NOMO-1 treated with dmso at 0.1 percent for 144 hours (cell line): Measurements from ENCODE around the gene ACBD6.

Source experiments
- DNase-seq: peaks from one replicate; lab custom pipeline; 2025; ENCODE audit not compliant: unreplicated experiment; lab: John Stamatoyannopoulos, UW

The ACBD6 gene

DNA sequence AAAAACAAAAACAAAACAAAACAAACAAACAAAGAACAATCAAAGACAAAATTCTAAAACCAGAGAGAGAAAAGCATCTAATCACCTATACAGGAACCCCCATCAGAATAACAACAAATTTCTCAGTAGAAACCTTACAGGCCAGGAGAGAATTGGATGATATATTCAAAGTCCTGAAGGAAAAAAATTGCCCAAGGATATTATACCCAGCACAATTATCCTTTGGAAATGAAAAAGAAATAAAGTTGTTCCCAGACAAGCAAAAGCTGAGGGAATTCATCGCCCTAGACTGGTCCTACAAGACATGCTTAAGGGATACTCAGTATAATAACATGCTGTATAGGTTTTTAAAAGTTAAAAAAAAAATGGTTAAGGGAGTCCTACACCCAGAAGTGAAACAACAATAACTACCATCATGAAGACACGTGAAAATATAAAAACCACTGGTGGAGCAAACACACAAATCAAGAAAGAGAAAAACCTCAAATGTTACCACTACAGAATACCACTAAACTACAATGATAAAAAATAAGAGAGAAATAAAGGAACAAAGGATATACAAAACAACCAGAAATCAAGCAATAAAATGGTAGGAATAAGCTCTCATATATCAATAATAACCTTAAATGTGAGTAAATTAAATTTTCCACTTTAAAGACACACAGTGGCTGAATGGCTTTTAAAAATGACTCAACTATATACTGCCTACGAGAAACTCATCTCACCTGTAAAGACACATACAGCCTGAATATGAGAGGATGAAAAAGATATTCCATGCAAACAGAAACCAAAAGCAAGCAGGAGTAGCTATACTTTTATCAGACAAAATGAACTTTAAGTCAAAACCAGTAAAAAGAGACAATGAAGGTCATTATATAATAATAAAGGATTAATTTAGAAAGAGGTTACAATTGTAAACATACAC is 121.9 kb downstream of the ACBD6 start:
- DNase-seq: no peak

DNA sequence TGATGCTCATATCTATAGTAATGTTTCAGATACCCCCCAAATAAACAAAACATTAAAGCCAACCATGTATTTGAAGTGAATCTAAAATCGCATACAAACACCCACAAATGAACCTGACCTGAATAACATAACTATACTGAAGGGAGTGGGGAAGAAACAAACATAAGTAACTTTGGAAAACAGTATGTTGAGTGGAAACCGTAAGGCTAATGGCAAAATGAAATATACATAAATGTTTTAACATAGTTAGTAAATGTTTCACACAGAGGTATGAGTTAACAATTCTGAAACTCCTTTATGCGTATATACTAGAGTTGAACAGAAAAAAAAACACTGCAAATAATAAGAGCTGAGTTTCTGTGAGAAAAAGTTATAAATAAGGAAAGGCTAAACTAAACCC is 125.6 kb downstream of the ACBD6 start:
- no peak for DNase-seq

DNA sequence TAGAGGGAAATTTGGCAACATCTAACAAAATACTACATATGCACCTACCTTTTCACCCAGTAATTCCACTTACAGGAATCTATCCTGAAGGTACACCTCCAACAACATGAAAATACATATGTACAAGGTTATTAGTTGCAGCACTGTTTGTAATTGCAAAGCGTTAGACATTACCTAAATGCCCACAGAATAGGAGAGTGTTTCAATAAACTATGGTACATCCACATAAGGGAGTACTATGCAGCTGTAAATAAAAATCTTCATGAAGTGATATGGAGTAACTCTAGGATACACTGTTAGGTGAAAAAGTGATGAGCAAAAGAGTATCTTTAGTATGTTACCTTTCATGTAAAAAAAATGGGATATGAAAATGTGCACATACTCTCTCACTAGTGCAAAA is 126.1 kb downstream of the ACBD6 start:
- no peak for DNase-seq

DNA sequence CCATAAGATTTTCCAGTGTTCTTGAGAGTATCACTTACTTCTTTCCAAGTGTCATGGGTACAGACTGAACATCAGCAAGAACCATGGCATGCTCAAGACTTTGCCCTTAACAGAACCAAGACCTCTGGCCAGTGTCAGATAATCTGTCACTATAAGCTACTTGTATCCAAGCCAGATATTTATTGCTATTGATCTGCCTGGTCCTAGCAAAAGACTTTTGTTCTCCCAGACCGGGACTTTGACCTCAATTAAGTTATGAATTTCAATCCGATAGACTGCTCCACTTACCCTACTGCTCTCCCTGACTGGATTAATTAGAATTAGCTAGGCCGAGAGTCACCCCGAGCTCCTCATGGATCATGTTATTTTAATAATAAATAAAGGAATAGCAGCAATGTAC is 129.6 kb downstream of the ACBD6 start:
- DNase-seq: no peak

DNA sequence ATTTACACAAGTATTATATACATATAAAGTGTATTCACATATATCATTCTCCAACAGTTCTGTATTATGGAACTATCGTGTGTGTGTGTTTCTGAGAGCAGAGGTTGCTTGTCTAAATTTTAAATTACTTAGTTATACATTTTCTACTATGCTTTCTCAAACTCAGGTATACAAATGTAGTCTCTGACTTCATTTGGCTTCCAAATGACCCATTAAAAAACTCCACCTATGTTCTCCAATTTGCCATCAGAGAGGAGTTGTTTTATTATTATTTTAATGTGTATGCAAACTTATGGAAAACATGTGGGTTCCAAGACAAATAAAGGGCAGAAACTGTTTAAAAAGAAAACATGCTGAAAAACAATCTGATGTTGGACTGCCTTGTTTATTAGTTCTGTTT is 131.8 kb downstream of the ACBD6 start:
- DNase-seq: no peak

DNA sequence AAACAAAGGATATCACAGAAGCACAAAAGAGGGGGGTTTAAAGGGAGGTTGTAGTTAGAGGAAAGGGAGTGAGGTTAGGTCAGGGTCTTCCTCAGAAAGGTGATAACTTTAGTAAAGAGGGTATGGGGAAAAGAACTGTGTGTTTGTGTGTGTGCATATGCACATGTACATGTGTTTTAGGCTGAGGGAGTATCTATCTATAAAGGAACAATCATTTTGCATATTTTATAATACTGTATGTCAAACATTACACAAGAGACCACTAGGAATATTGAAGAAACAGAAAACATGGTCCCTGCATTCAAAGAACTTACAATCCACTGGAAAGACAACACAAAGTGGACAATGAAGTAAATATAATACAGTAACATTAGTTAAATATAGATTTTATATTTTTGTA is 132.2 kb downstream of the ACBD6 start:
- DNase-seq: no peak

DNA sequence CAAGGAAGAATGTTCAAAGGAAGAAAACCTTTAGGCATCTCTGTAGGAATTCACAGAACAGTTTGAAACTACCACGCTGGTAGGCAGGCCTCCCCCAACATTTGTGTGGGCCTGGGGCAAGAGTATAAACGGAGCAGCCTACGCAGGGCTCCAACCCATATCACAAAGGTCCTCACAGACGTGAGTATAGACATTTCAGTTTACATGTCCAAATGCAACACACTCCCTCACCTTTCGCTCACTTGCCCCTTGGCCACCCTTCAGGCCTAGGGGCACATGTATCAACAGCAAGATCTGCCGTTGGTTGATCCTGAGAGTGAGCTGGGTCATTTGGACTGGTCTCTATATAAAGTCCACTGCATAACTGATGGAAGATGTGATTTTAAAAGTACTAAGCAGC is 133.3 kb downstream of the ACBD6 start:
- DNase-seq: no peak

DNA sequence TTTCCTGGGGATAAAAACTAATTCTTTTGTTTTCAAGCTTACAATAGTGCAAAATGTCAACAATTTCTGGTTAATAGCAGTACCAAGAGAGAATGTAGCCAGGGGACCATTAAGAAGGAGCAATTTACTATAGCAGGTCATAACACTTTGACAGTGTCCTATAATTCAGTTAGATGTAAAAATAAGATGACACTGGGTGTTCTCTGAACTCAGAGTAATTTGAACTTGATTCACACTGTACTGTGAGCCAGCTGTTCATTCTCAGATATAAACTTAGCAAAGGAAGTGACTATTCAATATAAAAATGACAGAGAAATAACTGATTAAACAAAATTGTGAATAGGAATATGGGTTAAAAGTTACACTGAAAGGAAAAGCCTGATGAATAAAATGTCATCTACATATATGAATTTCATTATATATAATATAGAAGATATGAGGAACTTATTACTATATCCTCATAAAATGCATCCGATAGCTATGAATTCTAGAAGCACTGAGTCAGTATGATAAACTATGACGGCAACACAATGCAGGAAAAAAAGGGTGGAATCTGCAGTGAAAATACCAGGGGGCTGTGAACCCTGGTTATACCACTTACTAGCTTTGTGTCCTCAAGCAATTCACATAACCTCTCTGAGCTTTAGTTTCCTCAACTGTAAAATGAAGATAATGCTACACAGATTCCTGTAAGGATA is 135.9 kb downstream of the ACBD6 start:
- no peak for DNase-seq

DNA sequence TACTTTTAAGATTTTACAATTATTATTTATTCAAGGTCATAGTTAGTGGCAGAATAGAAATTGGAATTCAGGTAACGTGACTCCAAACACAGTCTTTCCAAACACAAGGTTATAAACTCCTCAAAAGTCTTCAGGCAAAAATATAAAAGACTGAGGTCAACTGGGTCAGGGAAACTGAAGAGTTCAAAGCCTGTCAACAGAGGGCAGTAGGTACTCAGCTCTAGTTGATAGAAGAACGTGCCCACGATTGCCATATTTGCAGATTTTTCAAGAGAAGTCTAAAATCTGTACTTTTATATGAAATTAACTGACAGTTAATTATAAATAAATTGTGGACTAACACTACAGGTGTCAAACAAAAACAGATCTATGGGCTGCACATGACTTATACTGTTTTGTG is 137.3 kb downstream of the ACBD6 start:
- DNase-seq: peak; percentile 12

DNA sequence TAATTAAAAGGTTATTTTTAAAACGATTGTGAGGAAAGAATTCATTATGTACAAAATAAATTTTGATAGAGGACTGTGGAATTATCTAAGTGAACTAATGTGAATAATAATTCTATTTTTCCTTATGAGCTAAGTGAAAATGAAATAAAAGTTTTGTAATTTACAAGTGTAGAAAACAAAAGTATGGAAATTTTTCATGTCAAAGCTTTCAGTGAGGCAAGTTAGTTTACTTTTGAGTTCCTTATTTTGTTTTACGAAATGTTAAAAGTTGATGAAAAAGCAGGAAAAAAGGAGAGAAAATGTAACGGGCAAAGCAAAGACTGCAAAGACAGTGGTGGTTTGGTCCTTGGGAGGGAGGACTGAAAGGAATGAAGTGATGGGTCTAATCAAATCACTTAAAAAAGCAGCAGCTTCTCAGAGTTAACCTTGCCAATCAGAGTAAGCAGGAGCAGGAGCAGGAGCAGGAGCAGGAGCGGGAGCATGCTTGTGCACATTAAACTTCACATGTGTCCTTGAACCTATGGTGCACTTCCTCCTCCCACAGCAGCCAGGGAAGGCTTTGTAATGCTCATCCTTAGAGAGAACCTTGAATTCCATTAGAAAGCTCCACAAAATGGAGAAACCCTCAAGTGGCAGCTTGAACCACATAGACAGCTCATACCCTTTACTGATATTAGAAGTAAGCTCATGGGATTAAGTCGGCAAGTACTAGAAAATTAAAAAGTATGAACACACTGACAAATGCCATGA is 139.0 kb downstream of the ACBD6 start:
- no peak for DNase-seq

DNA sequence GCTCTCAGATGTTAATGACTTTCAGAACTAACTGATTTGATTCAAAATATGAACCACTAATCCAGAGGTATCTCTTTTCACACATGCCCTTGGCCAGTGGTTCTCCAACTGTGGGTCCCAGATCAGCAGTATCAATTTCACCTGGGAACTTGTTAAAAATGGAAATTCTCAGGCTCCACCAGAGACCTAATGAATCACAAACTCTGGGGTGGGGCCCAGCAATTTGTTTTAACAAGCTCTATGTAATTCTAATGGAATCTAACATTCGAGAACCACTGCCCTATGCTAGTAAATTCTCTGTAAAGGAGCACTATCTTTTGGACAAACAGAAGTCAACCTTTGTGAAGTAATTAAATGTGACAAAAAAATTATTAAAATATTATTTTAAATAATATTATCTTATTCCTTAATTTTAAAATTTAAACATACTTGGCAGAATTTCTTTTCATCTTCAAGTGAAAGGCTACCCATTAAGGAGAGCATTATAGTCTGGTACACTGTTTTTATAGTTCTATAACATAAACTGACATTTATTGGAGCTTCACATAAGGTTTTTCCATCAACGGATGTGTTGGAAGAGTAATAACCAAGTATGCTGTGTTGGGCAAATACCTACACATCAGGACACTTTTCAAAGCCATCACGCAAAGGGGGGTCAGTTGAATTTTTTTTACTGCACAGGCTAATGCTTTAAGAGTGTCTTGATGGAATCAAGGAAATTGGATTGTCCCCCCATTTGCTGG is 141.9 kb downstream of the ACBD6 start:
- no peak for DNase-seq

DNA sequence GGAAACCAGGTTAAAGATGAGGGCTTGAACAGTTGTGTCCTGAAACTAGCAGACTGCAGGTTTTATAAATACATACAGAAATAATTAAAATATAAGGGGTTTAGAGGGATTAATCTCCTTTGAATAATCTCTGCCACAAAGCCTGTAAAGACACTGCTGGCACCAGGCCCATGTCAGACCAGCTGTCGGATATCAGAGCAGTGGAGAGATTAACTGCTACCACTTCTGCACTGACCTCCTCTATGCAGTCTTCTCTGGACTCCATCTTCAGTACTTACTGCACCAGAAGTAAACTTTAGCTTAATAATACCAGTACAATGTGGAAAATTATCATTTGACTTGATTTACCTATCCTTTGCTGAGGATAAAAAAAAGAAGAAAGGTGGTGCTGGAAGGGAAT is 143.7 kb downstream of the ACBD6 start:
- no peak for DNase-seq

DNA sequence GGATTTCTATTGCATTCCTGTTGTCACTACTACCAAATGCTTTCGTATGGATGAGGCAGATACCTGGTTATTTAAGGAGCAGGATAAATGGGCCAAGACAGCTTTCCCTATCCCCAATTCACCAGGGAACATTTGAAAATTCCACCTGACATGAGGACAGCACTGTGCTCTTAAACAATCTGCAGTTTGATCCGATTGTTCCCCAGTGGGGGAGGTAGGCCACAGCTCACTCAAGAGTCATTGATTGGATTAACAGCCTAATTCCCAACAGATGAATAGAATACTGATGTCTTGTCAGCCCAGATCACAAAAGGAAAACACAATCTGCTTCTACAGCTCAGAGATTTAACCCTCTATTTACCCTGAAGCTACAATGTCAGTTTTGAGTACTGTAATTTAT is 148.4 kb downstream of the ACBD6 start:
- DNase-seq: no peak

DNA sequence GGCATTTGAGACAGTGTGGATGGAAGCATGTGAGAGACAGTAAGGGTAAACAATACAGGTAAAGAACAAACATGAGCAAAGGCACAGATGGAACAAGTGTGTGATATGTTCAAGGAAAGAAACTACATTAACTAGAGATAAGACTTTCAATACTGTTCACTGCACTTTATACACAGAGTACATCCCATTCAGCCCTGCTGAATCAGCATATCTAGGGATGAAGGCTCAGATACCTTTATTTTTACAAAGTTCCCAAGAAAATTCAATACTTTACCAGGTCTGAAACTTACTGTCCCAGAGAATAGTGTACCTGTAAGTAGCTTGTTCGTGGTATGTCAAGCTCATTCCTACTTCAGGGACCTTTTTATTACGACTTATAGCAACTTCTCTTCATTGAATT is 149.8 kb downstream of the ACBD6 start:
- DNase-seq: no peak

DNA sequence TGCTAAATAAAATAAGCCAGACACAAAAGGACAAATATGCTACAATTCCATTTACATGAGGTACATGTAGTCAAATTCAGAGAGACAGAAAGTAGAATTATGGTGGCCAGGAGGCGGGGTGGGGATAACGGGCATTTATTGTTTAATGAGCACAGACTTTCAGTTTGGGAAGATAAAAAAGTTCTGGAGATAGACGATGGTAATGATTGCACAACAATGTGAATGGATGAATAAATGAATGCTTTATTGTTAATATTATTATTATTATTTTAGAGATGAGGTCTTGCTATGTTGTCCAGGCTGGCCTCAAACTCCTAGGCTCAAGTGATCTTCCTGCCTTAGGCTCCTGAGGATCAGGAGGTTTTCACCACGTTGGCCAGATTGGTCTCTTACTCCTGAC is 150.4 kb downstream of the ACBD6 start:
- DNase-seq: no peak

DNA sequence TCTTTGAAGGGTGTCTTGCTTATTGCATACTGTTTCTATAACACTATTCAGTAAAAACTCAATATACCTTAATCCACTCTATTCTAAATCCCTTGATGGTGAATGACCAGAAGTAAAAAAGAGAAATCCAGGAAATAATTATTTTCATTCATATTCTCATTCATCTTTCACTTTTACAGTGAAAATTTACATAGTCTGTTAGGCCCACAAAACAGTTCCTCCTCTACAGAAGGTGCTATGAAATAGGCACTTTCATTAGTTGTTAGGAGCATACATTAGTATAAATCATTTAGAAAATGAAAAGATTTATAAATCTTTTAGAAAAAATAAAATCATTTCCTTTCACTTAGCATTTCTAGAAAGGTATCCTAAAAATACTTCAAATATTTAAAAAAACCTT is 157.2 kb downstream of the ACBD6 start:
- no peak for DNase-seq

DNA sequence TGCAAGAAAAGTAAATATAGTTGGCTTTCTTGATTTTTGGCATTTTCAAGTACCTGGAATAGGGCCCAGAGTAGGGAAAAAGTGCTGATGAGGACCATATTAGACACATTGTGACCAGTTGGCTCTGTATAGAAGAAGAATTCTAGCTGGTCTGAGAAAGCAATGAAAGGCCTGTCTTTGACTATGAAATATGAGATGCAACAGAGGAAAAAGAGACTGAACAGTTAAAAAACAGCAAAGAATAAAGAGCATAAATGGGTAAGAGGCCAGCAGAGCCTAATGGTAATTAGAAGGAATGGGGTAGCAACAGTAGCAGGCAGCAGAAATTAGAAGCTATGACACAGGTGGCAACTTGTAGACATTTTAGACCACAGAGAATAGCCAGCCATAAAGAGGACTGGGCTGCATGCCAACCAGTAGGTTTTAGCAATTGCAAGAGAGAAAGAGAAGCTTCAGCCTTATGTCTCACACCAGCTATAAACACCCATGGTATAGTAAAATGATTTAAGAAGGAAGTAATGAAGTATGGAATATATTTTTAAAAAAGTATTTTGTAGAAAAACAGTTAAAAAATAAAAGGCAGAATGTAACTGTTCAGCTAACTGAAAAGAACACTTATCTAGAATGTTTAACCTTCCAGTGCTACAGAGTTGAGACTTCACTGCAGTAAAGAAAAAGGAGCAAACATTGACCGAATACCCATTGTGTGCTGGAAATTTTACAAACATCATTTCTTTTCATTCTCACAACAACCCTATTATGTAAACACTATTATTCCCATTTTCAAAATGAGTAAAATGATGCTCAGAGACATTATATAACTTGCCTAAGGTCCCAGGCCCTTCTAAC is 158.2 kb downstream of the ACBD6 start:
- DNase-seq: peak; percentile 39

DNA sequence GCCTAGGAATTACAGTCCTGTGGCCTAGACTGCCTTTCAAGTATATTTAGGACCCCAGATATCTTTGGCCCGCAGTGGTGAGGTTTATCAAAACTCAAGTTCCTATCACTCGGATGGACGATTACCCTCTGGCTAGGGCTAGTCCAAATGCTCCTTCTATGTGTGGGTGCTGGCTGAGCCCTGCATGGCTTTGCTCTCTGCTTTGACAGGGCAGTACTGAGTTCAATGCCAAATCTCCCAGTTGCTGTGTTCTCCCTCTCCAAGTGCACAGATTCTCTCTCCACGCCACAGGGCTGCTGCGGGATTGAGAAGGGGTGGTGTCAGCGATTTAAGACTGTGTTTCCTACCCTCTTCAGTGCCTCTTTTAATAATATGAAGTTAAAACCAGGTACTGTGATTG is 175.3 kb downstream of the ACBD6 start:
- DNase-seq: no peak

DNA sequence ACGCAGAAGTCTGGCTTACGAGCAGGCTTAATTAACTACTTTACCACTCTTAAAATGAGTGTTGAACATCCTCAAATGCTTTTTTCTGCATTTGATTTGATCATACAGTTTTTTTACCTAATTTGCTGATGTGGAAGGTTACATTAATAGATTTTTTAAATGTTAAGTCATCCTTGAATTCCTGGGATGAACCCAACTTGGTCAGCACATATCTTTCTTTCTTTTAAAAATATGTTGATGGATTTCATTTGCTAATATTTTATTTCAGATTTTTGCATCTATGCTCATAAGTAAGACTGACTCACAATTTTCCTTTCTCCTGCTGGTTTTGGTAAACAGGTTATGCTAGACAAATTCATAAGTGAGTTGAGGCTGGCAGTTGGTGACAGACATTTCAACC is 189.5 kb downstream of the ACBD6 start:
- DNase-seq: no peak

DNA sequence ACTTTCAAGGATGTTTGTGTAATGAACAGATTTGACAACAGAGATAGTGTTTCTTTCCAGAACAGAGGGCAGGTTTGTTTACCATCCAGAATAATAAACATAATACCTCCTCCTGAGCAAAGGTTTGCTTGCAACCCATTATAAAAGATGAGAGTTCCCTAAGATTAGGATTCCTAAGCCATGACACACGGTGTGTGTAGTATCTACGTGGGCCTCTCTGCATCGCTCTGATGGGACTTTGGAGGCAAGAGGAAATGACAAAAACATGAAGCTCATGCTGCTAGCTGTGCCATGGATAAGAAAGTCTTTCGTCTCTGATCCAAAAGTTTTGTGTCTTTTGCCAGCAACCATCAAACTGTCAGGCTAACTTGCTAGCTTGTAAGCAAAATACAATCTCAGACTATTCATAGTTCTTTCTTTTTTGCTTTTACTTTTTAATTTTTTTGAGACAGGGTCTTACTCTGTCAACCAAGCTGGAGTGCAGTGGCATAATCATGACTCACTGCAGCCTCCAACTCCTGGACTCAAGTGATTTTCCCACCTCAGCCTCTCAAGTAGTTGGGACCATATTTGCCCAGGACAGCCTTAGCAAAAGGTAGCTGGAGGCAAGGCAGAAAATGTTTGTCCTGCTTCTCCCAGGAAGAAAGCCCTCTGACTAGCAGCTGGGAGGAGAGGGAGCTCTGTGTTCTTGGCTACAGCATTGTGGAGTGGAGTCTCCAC is 191.2 kb downstream of the ACBD6 start:
- no peak for DNase-seq
